Urinary bladder (tissue), 4 donors: Measurements from ENCODE around the gene OSGIN1. TPM values are rescaled to one million over a fixed set of nuclear protein-coding genes. Genes with fewer than 3 reads are reported as not detected.

Experiments
- DNase-seq: peaks from one replicate; pipeline ENCODE4 v3.0.0-alpha.2; 2015; ENCODE audit errors: extremely low spot score
- H3K27ac ChIP-seq: one replicate; pipeline ENCODE4 v1.5.1; 2013; ENCODE audit warnings: low read depth, mild to moderate bottlenecking, moderate library complexity
- H3K36me3 ChIP-seq: one replicate; pipeline ENCODE4 v1.6.1; 2013; ENCODE audit warnings: mild to moderate bottlenecking, moderate library complexity; ENCODE audit not compliant: insufficient read depth
- H3K4me1 ChIP-seq: one replicate; pipeline ENCODE4 v1.6.1; 2013; ENCODE audit warnings: mild to moderate bottlenecking, moderate library complexity; ENCODE audit not compliant: insufficient read depth
- H3K4me3 ChIP-seq: one replicate; pipeline ENCODE4 v1.5.1; 2013; ENCODE audit warnings: low read depth, low read length
- WGBS: extraction: QIAGEN DNeasy Blood & Tissue Kit; methylation state at CpG from one replicate; pipeline ENCODE4 v1.1.7; 2013; 5-methylcytosine and 5-hydroxymethylcytosine counted together
- polyA plus RNA-seq: library from polyadenylated mRNA; stranded (reverse); fragments of 200-250 nt; gene quantifications from one replicate; pipeline ENCODE4 v1.2.3, GENCODE V29; 2013
- total RNA-seq: library from RNA; depleted of rRNA; stranded (reverse); fragments of >200 nt; gene quantifications from one replicate; pipeline ENCODE4 v1.2.3, GENCODE V29; 2014
- donor health status: healthy with polysubstance abuse.
- donor health status: healthy.

The OSGIN1 gene
- total and polyA plus RNA-seq, 2 donors, result 0.21 to 11.9 TPM

DNA sequence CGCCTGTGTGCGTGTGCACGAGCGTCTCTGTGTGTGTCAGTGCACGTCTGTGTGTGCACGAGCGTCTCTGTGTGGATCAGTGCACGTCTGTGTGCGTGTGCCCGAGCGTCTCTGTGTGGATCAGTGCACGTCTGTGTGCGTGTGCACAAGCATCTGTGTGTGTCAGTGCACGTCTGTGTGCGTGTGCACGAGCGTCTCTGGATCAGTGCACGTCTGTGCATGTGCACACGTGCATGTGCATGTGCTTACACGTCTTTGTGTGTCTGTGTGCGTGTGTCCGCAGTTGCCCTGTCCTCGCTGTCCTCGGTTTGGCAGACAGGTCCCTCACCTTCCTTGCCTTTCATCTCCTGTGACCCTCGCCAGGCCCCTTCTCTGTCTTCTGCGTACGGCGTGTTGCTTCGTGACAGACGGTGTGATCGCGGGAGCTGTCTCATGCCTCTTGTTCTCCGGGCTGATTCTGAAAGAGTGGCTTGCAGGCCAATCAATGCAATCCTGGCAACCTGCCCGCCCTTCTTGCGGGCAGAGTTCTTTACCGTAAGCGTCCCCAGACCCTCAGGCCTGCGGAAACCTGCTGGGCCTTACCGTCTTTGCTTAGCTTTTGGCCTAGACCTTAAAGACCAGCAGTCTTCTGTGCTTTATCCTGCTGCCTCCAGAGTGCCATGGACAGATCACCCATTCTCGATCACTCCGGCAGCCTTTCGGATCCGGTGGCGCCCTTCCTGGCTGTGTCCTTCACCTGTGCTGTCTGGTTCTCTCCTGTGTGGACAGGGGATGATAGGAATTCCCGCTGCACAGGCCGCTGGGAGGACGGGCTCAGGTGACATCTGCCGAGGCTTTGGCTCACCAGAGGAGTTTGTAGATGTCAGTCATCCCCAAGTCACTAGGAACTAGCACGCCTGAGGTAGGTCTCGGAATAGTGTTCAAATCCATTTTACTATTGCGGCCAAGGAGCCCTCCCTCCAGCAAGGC is 35.6 kb upstream of the OSGIN1 start:
- Histone ChIP-seq H3K4me3 (no peak overlapping the region), H3K27ac (no peak overlapping the region), H3K4me1 (no peaks in the 10 kb centered on the region), H3K36me3 (peaks cover 10% of the 10 kb centered on the region)
- WGBS, result 96% methylated on average over 51 of the region's 51 CpGs
- DNase-seq, result no peak

DNA sequence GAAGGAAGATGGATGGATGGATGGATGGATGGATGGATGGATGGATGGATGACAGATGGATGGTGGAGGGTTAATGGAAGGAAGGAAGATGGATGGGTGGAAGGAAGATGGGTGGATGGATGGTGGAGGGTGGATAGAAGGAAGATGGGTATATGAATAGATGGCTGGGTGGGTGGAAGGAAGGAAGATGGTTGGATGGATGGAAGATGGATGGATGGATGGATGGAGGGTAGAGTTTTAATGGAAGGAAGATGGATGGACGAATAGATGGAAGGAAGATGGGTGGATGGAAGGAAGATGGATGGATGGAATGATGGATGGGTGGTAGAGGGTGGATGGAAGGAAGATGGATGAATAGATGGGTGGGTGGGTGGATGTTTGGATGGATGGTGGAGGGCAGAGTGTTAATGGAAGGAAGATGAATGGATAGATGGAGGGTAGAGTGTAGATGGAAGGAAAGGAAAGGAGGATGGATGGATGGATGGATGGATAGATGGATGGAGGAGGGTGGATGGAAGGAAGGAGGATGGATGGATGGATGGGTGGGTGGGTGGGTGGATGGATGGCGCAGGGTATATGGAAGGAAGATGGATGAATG is 32.0 kb upstream of the OSGIN1 start:
- Histone ChIP-seq H3K4me1 (no peaks in the 10 kb centered on the region), H3K4me3 (no peak overlapping the region), H3K36me3 (no peaks in the 10 kb centered on the region), H3K27ac (no peak overlapping the region)
- DNase-seq, result no peak
- 96% methylated on average over 2 of the region's 2 CpGs for WGBS

DNA sequence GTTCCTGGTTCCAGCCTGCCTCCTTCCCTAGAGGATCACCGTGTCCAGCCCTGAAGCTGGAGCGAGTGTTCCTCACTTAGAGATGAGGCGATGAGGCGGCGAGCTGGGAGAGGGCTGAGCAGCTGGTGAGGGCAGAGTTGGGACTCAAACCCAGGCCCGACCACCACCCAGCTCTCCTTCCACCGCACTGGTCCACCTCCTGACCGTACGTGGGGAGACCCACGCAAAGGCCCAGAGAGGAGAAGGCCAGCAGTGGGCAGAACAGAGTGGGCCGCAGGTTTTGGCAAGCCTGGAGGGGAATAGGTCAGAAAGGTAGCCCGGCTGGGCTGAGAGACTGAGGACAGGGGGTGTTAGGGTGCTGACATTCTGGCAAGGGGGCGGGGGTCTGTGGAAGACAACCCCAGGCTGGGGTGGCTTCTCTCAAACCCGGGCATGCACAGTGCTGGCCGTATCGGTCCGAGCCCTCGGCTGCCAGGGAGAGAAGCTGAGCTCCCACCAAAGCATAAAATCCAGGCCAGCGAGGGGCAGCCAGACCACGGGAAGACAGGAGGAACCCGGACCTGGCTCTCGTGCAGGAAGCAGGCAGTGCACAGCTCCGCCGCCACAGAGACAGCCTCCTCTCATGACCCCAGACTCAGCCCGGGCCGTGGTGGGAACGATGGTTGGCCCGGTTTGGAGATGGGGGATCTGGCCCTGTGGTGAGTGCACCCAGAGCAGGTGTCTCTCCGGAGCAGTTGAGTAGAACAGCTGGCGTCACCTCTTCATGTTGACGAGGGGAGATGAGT is 29.3 kb upstream of the OSGIN1 start:
- 85% methylated on average over 31 of the region's 31 CpGs for WGBS

DNA sequence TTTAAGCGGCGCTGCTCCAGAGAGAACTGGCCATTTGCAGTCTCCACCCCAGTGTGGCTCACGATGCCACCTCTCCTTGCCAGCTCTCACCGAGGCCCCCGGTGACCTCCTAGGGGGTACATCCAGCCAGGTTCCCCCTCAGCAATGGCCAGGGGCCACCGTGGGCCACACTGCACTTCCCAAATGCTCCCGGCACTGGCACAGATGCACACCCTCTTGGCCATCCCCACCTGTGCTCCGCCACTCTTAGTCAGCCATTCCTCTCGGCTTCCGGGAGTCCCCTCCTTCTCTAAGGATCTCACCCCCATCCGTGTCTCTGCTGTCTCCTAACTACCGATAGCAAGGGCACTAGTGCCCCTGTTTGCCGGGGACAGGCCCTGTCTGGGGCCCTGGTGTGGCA is 28.4 kb upstream of the OSGIN1 start:
- Histone ChIP-seq H3K4me3 (no peak overlapping the region), H3K4me1 (no peaks in the 10 kb centered on the region), H3K27ac (no peak overlapping the region), H3K36me3 (no peaks in the 10 kb centered on the region)
- WGBS, result 86% methylated on average over 13 of the region's 13 CpGs
- DNase-seq, result no peak

More for the DNA sequence above, 29.3 kb upstream of the OSGIN1 start:
- no peak overlapping the region for H3K27ac ChIP-seq
- no peaks in the 10 kb centered on the region for H3K4me1 ChIP-seq
- H3K36me3 ChIP-seq, result no peaks in the 10 kb centered on the region
- H3K4me3 ChIP-seq, result no peak overlapping the region
- no peak for DNase-seq

DNA sequence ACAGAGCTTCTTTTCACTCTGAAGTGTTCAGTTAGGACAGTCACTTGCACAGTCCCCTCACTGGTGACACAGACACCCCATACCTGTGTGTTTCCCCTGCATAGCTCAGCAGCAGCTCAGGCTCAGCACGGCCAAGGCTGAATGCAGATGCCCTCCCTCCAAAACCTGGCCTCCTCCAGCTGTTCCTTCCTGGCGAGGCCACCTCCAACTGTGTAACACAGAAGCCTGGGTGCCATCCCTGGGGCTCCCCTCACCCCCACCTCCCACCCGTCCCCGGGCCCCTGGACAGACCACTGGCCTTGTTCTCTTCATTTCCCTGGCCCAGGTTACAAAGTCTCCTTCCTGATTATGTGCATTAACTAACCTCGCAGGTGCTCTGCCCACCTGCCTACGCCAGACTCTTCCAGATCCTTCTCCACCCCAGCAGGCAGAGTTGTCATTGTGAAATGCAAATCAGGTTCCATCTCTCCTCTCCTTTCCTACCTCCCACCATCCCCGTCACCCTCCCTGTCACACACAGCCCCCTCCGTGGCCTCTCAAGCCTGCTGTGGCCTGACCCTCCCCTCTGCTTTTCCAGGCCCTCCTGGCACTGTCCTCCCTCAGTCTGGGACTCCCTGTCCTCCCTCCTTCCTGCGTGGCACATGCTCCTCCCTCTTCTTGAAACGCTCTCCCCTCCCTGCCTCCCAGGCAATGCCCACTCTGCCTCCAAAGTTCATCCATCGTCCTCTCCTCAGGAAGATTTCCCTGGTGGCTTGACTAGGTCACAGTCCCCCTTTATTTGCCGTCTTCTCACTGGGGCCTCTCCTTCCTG is 27.7 kb upstream of the OSGIN1 start:
- H3K36me3 ChIP-seq, result no peaks in the 10 kb centered on the region
- WGBS, result 88% methylated on average over 12 of the region's 12 CpGs
- no peak for DNase-seq

DNA sequence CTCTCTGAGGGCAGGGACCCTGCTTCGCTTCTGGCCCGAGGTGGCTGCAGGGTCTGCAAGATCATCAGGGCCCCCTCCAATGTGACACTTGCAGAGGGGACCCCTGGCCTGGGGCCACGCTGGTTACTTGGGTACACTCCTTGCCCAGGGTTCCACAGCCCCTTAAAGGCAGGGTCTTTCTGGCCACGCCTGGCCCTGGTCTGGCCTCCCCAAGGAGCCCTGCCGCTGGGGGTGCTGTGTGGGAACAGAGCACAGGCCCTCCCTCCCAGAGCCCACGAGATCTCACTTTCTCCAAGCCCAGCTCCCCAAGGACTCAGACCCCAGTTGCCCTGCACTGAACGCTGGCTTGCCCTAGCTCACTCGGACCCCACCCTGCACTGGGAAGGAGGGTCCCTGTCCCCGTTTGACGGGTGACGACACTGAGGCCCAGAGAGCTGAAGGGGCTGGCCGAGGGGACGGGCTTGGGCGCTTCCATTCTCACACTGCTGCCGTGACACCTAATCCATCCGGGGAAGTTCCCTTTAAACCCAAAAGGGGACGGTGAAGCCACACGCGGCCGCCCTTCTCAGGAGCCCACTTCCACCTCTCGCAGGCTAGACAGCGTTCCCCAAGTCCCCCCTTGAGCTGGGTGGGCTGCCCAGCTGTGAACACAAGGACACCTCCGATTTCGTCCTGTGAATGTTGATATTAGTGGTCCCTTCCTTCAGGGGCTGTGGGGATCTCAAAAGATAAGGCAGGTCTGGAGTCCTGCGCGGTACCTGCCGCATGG is 26.9 kb upstream of the OSGIN1 start:
- Histone ChIP-seq H3K27ac (no peak overlapping the region), H3K4me1 (no peaks in the 10 kb centered on the region), H3K4me3 (no peak overlapping the region), H3K36me3 (no peaks in the 10 kb centered on the region)
- 56% methylated on average over 27 of the region's 27 CpGs for whole genome bisulfite sequencing
- no peak for DNase-seq

More for the DNA sequence above, 27.7 kb upstream of the OSGIN1 start:
- Histone ChIP-seq H3K4me3 (no peak overlapping the region), H3K27ac (no peak overlapping the region), H3K4me1 (no peaks in the 10 kb centered on the region)

DNA sequence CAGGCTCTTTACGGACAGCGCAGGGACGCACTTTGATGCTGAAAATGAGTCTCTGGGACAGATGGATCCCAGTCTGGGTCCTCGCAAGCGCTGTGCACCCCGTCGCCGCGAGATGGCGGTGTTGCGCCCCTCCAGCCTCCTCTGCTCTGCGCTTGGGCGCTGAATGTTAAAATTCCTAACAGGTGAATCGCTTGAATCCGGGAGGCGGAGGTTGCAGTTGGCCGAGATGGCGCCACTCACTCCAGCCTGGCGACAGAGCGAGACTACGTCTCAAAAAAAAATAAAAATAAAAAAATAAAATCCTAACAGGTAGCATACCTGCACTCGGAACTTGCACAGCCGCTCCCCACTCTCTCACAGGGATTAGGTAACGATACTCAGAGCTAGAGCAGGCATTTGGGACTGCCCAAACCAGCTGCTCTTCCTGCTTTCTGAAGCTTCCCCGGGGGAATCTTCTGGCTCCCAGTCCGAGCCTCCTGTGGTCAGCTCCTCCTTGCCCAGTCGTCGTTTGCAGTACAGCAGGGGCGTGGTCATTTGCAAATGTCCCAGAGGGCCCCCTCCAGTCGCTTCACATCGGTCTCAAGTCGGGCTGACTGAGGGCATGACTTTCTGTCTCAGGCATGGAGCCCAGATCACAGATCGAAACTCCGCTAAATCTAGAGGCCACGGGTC is 26.2 kb upstream of the OSGIN1 start:
- H3K4me1 ChIP-seq, result no peaks in the 10 kb centered on the region
- DNase-seq, result peak; percentile 45
- no peak overlapping the region for H3K27ac ChIP-seq
- no peaks in the 10 kb centered on the region for H3K36me3 ChIP-seq
- WGBS, result 20% methylated on average over 35 of the region's 35 CpGs
- H3K4me3 ChIP-seq, result no peak overlapping the region

DNA sequence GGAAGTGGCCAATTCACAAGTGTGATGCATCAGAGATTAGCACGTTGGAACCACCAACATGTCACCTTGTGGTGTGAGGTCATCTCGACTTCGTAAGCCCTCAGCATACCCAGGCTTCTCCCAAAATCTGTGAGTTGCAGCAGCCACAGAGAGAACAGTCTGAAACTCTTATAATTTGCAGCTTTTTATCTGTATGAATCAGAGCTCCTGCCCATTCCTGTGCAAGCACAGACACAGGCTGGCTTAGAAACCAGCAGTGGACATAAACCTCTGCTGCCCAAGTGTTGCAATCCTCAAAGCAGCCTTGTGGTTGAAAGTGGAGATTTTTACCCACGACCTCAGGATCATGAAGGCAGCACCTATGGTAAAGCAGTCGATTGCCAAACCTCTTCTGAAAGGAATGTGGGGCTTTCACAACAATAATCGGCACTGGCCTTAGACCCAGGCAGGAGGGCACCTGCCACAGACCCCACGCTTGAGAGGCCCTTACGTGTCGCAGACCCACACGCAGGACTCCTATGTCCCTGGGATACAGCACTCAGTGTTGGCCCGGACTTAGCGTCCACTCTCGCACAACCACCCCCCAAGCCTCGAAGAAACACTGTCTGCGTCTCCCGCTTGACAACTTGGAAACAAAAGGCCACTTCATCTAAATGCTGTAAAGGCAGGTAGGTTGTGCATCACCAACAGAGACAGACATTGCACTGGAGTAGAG is 24.5 kb upstream of the OSGIN1 start:
- no peaks in the 10 kb centered on the region for H3K4me1 ChIP-seq
- 84% methylated on average over 16 of the region's 16 CpGs for WGBS
- H3K36me3 ChIP-seq, result no peaks in the 10 kb centered on the region
- no peak overlapping the region for H3K4me3 ChIP-seq
- DNase-seq, result no peak
- no peak overlapping the region for H3K27ac ChIP-seq

DNA sequence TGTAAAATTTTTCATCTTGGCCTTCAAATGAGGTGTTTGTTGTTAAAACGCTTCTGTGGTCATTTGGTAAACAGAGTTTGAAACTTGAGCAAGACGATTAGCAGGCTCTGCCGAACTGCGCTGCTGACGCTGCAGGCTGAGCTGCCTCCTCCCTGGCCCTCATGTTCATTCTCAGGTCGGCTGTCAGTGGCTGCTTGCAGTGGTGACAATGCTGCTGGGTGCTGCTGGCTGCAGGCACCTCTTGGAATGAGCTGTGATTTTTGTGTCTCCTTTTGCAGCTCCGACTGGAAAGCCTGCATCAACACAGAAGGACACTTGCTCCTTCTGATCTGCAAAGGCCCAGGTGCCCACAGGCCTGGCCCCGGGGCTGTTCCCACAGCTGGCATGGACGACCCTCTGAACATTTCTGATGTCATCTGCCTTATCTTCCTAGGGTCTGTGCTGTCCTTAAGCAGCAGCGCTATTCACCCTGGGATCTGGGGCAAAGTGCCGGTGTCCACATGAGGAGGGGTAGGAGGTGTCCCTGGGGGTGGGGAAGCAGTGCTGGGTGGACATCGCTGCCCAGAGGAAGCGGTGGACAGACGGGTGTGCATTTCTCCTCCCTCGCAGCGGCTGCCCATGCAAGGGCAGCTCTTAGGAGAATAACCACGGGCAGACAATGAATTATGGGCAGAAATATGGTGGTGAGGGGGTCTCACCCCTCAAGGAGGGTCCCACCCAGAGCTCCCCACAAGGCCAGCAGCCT is 23.1 kb upstream of the OSGIN1 start:
- Histone ChIP-seq H3K4me1 (no peaks in the 10 kb centered on the region), H3K36me3 (no peaks in the 10 kb centered on the region), H3K4me3 (no peak overlapping the region), H3K27ac (no peak overlapping the region)
- no peak for DNase-seq
- WGBS, result 75% methylated on average over 17 of the region's 17 CpGs

DNA sequence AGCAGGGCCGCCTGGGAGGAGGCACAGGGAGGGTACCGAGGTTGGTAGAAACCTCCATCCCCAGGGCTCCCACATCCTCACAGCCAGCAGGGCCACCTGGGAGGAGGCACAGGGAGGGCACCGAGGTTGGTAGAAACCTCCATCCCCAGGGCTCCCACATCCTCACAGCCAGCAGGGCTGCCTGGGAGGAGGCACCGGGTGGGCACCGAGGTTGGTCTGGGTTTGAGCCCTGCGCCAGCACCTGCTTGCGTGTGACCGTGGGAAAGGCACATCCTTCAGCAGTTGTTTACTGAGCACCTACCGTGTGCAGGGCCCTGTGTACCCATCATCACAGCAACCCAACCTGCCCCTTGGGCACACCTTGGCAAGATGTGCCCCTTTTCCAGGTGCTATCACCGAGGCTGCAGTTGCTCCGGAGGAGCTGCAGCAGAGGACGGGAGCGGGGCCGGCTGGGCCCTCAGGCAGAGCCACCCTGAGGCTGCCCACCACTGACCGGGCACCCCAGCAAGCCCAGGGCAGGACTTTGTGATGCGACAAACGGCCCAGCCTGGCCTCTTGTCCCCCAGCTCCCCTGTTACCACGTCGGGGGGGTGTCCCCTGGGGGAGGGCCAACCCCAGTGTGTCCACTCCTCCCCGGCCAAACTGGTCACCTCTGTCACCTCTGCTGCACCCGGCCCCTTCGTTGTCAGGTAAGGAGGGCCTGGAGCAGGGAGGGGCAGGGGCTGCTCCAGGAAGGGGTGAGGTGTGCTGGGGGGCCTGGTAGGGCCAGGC is 22.1 kb upstream of the OSGIN1 start:
- no peak for DNase-seq
- no peaks in the 10 kb centered on the region for H3K36me3 ChIP-seq
- H3K4me1 ChIP-seq, result no peaks in the 10 kb centered on the region
- 88% methylated on average over 22 of the region's 22 CpGs for WGBS
- H3K27ac ChIP-seq, result no peak overlapping the region
- no peak overlapping the region for H3K4me3 ChIP-seq

DNA sequence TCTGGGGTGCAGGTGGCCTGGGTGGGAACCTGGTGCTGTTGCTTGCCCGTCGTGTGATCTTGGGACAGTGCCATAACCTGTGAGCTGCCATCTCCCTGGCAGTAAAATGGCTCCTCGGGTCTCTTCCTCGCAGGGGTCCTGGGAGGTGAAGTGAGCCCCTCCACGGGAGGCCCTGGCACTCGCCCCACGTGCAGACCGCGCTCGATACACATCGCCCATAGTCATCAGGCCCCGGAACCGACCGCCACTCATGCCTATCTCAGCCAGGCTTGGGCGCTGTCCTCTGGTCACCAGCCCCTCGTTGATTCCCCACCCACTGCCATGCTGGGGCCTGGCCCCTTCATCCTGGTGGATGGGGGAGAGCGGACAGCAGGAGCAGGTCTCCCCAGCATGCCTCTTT is 21.5 kb upstream of the OSGIN1 start:
- Histone ChIP-seq H3K36me3 (no peaks in the 10 kb centered on the region), H3K4me3 (no peak overlapping the region), H3K4me1 (no peaks in the 10 kb centered on the region), H3K27ac (no peak overlapping the region)
- DNase-seq, result no peak
- WGBS, result 88% methylated on average over 17 of the region's 17 CpGs
